Liver (tissue), 9 donors: Measurements from ENCODE around the gene HSPA4L. TPM values are rescaled to one million over a fixed set of nuclear protein-coding genes. Genes with fewer than 3 reads are reported as not detected.

Experiments used
- DNase-seq: peaks from one replicate; pipeline ENCODE4 v3.0.0-alpha.2; 2017; ENCODE audit warnings: low spot score
- H3K27ac ChIP-seq, 2 donors: one replicate each; pipeline ENCODE4 v1.7.0; 2013; ENCODE audit warnings: inconsistent platforms in 2 of 2, low read length in 2 of 2, control low read depth in 1 of 2, low read depth in 1 of 2, mild to moderate bottlenecking in 1 of 2
- H3K27me3 ChIP-seq, 4 donors: one replicate each; pipeline versions ENCODE4 v1.6.1 to v1.7.0; 2013; ENCODE audit warnings: low read length in 3 of 4, inconsistent platforms in 1 of 4, mild to moderate bottlenecking in 1 of 4, moderate library complexity in 1 of 4; ENCODE audit not compliant: control insufficient read depth in 4 of 4, insufficient read depth in 4 of 4
- H3K36me3 ChIP-seq, 4 donors: one replicate each; pipeline versions ENCODE4 v1.6.1 to v1.7.0; 2013; ENCODE audit warnings: low read length in 3 of 4, mild to moderate bottlenecking in 3 of 4, low read depth in 1 of 4, moderate library complexity in 1 of 4; ENCODE audit not compliant: control insufficient read depth in 4 of 4, insufficient read depth in 3 of 4
- H3K4me1 ChIP-seq, 4 donors: one replicate each; pipeline versions ENCODE4 v1.6.1 to v1.7.0; 2013; ENCODE audit warnings: low read length in 3 of 4, mild to moderate bottlenecking in 3 of 4, moderate library complexity in 1 of 4; ENCODE audit not compliant: control insufficient read depth in 4 of 4, insufficient read depth in 4 of 4
- H3K4me3 ChIP-seq, 3 donors: one replicate each; pipeline versions ENCODE4 v1.6.1 to v1.7.0; 2013; ENCODE audit warnings: low read length in 3 of 3, control low read depth in 1 of 3, low read depth in 1 of 3, mild to moderate bottlenecking in 1 of 3
- H3K9ac ChIP-seq, 2 donors: one replicate each; pipeline ENCODE4 v1.7.0; 2013; ENCODE audit warnings: low read length in 2 of 2, mild to moderate bottlenecking in 2 of 2, moderate library complexity in 2 of 2, control low read depth in 1 of 2, low read depth in 1 of 2
- H3K9me3 ChIP-seq, 4 donors: one replicate each; pipeline versions ENCODE4 v1.6.1 to v1.7.0; 2013; ENCODE audit warnings: low read length in 3 of 4; ENCODE audit not compliant: control insufficient read depth in 4 of 4
- FOXA2 ChIP-seq: IDR thresholded peaks from 2 replicates; pipeline ENCODE4 v1.6.1; 2016; ENCODE audit warnings: antibody characterized with exemption
- GABPA ChIP-seq, 2 donors: IDR thresholded peaks in 1 of 2; conservative IDR thresholded peaks in 1 of 2; 2 replicates each; pipeline ENCODE4 v1.6.1; 2016; ENCODE audit warnings: antibody characterized with exemption in 2 of 2, mild to moderate bottlenecking in 1 of 2, moderate library complexity in 1 of 2
- HNF4A ChIP-seq, 2 donors: conservative IDR thresholded peaks; 2 replicates each; pipeline ENCODE4 v1.6.1; 2016; ENCODE audit warnings: antibody characterized with exemption in 2 of 2, mild to moderate bottlenecking in 2 of 2
- HNF4G ChIP-seq: IDR thresholded peaks from 2 replicates; pipeline ENCODE4 v1.6.1; 2016; ENCODE audit warnings: antibody characterized with exemption
- JUND ChIP-seq, 2 donors: IDR thresholded peaks; 2 replicates each; pipeline ENCODE4 v1.6.1; 2016; ENCODE audit warnings: antibody characterized with exemption in 2 of 2
- MAX ChIP-seq: IDR thresholded peaks from 2 replicates; pipeline ENCODE4 v1.6.1; 2016; ENCODE audit warnings: antibody characterized with exemption
- NR2F2 ChIP-seq: IDR thresholded peaks from 2 replicates; pipeline ENCODE4 v1.6.1; 2016; ENCODE audit warnings: antibody characterized with exemption
- RAD21 ChIP-seq, 2 donors: IDR thresholded peaks; 2 replicates each; pipeline ENCODE4 v1.6.1; 2016; ENCODE audit warnings: antibody characterized with exemption in 2 of 2, mild to moderate bottlenecking in 2 of 2
- REST ChIP-seq: IDR thresholded peaks from 2 replicates; pipeline ENCODE4 v1.6.1; 2016; ENCODE audit warnings: antibody characterized with exemption, mild to moderate bottlenecking
- RXRA ChIP-seq, 2 donors: IDR thresholded peaks; 2 replicates each; pipeline ENCODE4 v1.6.1; 2017 to 2018; ENCODE audit warnings: antibody characterized with exemption in 2 of 2, mild to moderate bottlenecking in 1 of 2
- SP1 ChIP-seq: IDR thresholded peaks from 2 replicates; pipeline ENCODE4 v1.6.1; 2018; ENCODE audit warnings: antibody characterized with exemption, mild to moderate bottlenecking
- TAF1 ChIP-seq: conservative IDR thresholded peaks from 2 replicates; pipeline ENCODE4 v1.6.1; 2016; ENCODE audit warnings: antibody characterized with exemption, mild to moderate bottlenecking
- YY1 ChIP-seq: IDR thresholded peaks from 2 replicates; pipeline ENCODE4 v1.6.1; 2016; ENCODE audit warnings: antibody characterized with exemption, mild to moderate bottlenecking
- ZBTB33 ChIP-seq: IDR thresholded peaks from 2 replicates; pipeline ENCODE4 v1.6.1; 2016; ENCODE audit warnings: antibody characterized with exemption
- WGBS: extraction: QIAGEN DNeasy Blood & Tissue Kit; methylation state at CpG from one replicate; pipeline ENCODE4 v1.1.7; 2013; 5-methylcytosine and 5-hydroxymethylcytosine counted together
- polyA plus RNA-seq, 2 donors: library from polyadenylated mRNA; stranded (reverse) in 1 of 2; unstranded in 1 of 2; fragments of 200-250 nt in 1 of 2; fragments of >200 nt in 1 of 2; fragmentation: Nextera tagmentation in 1 of 2; extraction: Ambion mirVana in 1 of 2; gene quantifications; one replicate each; pipeline versions ENCODE4 v1.2.1 to v1.2.3, GENCODE V29; 2013 to 2015
- total RNA-seq, 2 donors: library from RNA; depleted of rRNA; stranded (reverse); fragments of >200 nt; gene quantifications; one replicate each; pipeline ENCODE4 v1.2.3, GENCODE V29; 2014
- TF ChIP-seq, protein P1 (sequence below): fragments of 150-350 bp; IDR thresholded peaks from 2 replicates; pipeline ENCODE4 v1.5.1; 2017; ENCODE audit warnings: improper control_type of control experiment, low read depth, low read length; ENCODE audit not compliant: missing input control
- TF ChIP-seq, protein P2 (sequence below): IDR thresholded peaks from 2 replicates; pipeline ENCODE4 v1.6.1; 2016; ENCODE audit warnings: antibody characterized with exemption
- donor health status: healthy.
- donor health status: healthy.
- donor health status: healthy.
- donor health status: healthy.
- donor health status: healthy.

HSPA4L gene
- total and polyA plus RNA-seq, 4 donors = 1.6 to 5.3 (median 2.8) TPM

GRCh38 chr4:127737295-127737694 lies 44.8 kb upstream of the HSPA4L start:
- H3K4me3 ChIP-seq = no peak overlapping the region
- no peaks in the 10 kb centered on the region for H3K36me3 ChIP-seq
- H3K4me1 ChIP-seq = no peaks in the 10 kb centered on the region
- H3K27ac ChIP-seq = no peak overlapping the region
- no peak overlapping the region for H3K9ac ChIP-seq
- no peak for DNase-seq
- no peak for TF ChIP-seq TAF1
- TF ChIP-seq FOXA2 = no peak
- TF ChIP-seq, protein P1, sequence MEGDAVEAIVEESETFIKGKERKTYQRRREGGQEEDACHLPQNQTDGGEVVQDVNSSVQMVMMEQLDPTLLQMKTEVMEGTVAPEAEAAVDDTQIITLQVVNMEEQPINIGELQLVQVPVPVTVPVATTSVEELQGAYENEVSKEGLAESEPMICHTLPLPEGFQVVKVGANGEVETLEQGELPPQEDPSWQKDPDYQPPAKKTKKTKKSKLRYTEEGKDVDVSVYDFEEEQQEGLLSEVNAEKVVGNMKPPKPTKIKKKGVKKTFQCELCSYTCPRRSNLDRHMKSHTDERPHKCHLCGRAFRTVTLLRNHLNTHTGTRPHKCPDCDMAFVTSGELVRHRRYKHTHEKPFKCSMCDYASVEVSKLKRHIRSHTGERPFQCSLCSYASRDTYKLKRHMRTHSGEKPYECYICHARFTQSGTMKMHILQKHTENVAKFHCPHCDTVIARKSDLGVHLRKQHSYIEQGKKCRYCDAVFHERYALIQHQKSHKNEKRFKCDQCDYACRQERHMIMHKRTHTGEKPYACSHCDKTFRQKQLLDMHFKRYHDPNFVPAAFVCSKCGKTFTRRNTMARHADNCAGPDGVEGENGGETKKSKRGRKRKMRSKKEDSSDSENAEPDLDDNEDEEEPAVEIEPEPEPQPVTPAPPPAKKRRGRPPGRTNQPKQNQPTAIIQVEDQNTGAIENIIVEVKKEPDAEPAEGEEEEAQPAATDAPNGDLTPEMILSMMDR = no peak
- TF ChIP-seq, protein P2, sequence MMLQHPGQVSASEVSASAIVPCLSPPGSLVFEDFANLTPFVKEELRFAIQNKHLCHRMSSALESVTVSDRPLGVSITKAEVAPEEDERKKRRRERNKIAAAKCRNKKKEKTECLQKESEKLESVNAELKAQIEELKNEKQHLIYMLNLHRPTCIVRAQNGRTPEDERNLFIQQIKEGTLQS = no peak
- TF ChIP-seq JUND (IDR thresholded peaks at IDR 0.05) = no peak
- no peak for TF ChIP-seq GABPA (IDR thresholded peaks at IDR 0.05 in 1 of 2, conservative IDR thresholded peaks at IDR 0.05 in 1 of 2)
- TF ChIP-seq NR2F2 = no peak
- TF ChIP-seq RAD21 (IDR thresholded peaks at IDR 0.05) = no peak
- TF ChIP-seq ZBTB33 = no peak
- TF ChIP-seq REST = no peak
- no peak for TF ChIP-seq HNF4G
- no peak for TF ChIP-seq MAX
- no peak for TF ChIP-seq SP1
- TF ChIP-seq HNF4A (conservative IDR thresholded peaks at IDR 0.05) = no peak
- TF ChIP-seq YY1 = no peak
- no peak for TF ChIP-seq RXRA (IDR thresholded peaks at IDR 0.05)
- H3K27me3 ChIP-seq = peaks cover 0 to 10% (median 0%) of the 10 kb centered on the region in 4 donors
- H3K9me3 ChIP-seq = no peaks in the 10 kb centered on the region
- WGBS = 71% methylated on average over 4 of the region's 4 CpGs

DNA sequence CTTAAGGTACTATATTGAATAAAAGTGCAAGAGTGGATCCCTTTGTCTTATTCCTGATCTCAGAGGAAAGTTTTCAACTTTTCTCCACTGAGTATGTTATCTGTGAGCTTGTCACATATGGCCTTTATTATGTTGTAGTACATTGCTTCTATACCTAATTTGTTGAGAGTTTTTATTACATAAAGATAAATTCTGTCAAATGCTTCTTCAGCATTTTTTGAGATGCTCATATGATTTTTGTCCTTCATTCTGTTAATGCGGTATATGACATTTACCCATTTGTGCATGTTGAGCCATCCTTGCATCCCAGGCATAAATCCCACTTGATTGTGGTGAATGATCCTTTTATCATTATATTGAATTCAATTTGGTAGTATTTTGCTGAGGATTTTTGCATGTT lies 40.9 kb upstream of the HSPA4L start:
- Histone ChIP-seq H3K9ac (no peak overlapping the region), H3K36me3 (no peaks in the 10 kb centered on the region), H3K4me3 (no peak overlapping the region), H3K27me3 (peaks cover 0 to 6% (median 0%) of the 10 kb centered on the region in 4 donors), H3K9me3 (no peaks in the 10 kb centered on the region), H3K4me1 (no peaks in the 10 kb centered on the region), H3K27ac (no peak overlapping the region)
- 97% methylated on average over 1 of the region's 1 CpG for WGBS
- no peak for TF ChIP-seq HNF4G
- TF ChIP-seq GABPA (IDR thresholded peaks at IDR 0.05 in 1 of 2, conservative IDR thresholded peaks at IDR 0.05 in 1 of 2) = no peak
- TF ChIP-seq ZBTB33 = no peak
- TF ChIP-seq FOXA2 = no peak
- TF ChIP-seq, protein P2 = no peak
- no peak for TF ChIP-seq HNF4A (conservative IDR thresholded peaks at IDR 0.05)
- no peak for DNase-seq
